Naive thymus-derived CD8-positive, alpha-beta T cell (primary cell): Measurements from ENCODE around the gene MBD3L3. TPM values are rescaled to one million over a fixed set of nuclear protein-coding genes. Genes with fewer than 3 reads are reported as not detected.

Experiments
- ATAC-seq, 2 donors: fragments of 150-1000 bp; cut with Tn5 transposase in 1 of 2; sonication (Bioruptor Pico), chemical (Tn5 transposase) in 1 of 2; 1 replicate in 1 of 2; 2 replicates in 1 of 2; pipeline ENCODE4 v1.10.0; 2021; ENCODE audit warnings: mild to moderate bottlenecking in 2 of 2, moderate library complexity in 2 of 2
- POLR2A ChIA-PET: fragments of 350-600 bp; sonication (Branson Sonifier 250); formaldehyde crosslinking; loops from one replicate; lab custom pipeline; 2021; ENCODE audit warnings: antibody characterized with exemption; lab: Charles Lee
- DNase-seq, 10 donors: peaks; one replicate each; pipeline versions ENCODE4 v3.0.0 to v3.0.0-alpha.2; 2020 to 2022
- H3K27ac Mint-ChIP-seq, 10 donors: one replicate each; pipeline ENCODE4 v1.8.0; 2020 to 2022; ENCODE audit warnings: mild to moderate bottlenecking in 10 of 10, mixed read lengths in 10 of 10, moderate library complexity in 4 of 10, inconsistent platforms in 1 of 10
- H3K27me3 Mint-ChIP-seq, 5 donors: one replicate each; pipeline ENCODE4 v1.8.0; 2021 to 2022; ENCODE audit warnings: mixed read lengths in 5 of 5
- H3K36me3 Mint-ChIP-seq, 3 donors: one replicate each; pipeline ENCODE4 v1.8.0; 2020 to 2022; ENCODE audit warnings: mixed read lengths in 3 of 3, mild to moderate bottlenecking in 2 of 3, inconsistent platforms in 1 of 3
- H3K4me1 Mint-ChIP-seq, 4 donors: one replicate each; pipeline ENCODE4 v1.8.0; 2021 to 2022; ENCODE audit warnings: mixed read lengths in 4 of 4
- H3K4me3 Mint-ChIP-seq, 10 donors: one replicate each; pipeline ENCODE4 v1.8.0; 2020 to 2022; ENCODE audit warnings: mild to moderate bottlenecking in 10 of 10, mixed read lengths in 10 of 10, moderate library complexity in 6 of 10, inconsistent platforms in 1 of 10
- H3K9me3 Mint-ChIP-seq, 9 donors: one replicate each; pipeline ENCODE4 v1.8.0; 2020 to 2022; ENCODE audit warnings: mixed read lengths in 9 of 9, mild to moderate bottlenecking in 3 of 9, inconsistent platforms in 1 of 9, moderate library complexity in 1 of 9
- polyA plus RNA-seq, 3 donors: library from polyadenylated mRNA; unstranded; fragments of 300-500 nt; fragmentation: Illumina TruSeq; gene quantifications; one replicate each; pipeline ENCODE4 v1.2.3, GENCODE V29; 2021
- total RNA-seq, 8 experiments: library from RNA in 2 of 8; stranded (reverse) in 2 of 8; gene quantifications; one replicate each; pipeline ENCODE4 v1.2.3 and lab custom pipeline; 2021 to 2026

The MBD3L3 gene
- total and polyA plus RNA-seq, 5 experiments from 2014 or later = not detected

DNA sequence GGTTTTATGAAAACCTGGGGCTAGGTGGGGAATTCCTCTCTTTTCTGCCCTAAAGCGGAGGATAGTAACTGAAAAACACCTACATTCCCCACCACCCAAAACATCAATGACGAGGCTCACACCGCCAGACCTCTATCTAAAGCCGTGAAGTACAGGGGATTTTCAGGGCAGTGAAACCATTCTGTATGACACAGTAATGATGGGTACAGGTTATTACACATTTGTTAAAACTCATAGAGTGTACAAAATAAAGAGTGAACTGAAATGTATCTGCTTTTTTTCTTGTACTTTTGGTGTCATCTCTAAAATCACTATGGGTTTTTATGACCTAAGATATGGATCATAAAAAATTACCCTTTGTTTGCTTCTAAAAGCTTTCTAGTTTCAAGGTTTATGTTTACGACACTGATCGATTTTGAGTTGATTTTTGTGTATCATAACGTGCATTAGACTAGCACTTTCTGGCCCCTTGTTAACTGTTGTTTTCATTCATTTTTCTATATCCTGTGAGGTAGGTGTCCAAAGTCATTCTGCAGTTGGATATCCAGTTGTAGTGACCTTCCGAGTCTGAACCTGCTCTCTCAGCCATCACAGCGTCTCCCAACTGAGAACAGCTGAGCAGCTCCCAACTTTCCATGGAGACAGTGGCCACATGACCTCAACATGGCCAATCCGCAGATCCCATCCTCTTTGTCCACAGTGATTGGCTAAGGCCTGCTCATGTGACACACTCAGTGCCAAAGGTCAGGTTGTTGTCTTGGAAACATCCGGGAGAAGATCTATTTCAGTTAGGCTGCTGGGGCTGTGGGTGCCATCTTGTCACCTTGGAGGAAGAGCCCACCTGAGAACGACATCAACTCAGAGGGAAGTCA is 47.5 kb downstream of the MBD3L3 start:
- POLR2A ChIA-PET = no interaction called here
- Mint-ChIP-seq H3K36me3 (no peaks in the 10 kb centered on the region), H3K9me3 (peaks cover 0 to 3% (median 0%) of the 10 kb centered on the region in 9 donors), H3K27me3 (no peaks in the 10 kb centered on the region), H3K4me3 (peak overlapping the region in 3 of 10 donors; percentile 14 to 24 (median 14)), H3K4me1 (peaks cover 11 to 56% (median 51%) of the 10 kb centered on the region in 4 donors), H3K27ac (peak overlapping the region in 3 of 10 donors; percentile 27 to 43 (median 31))
- no peak for DNase-seq
- no peak for ATAC-seq

DNA sequence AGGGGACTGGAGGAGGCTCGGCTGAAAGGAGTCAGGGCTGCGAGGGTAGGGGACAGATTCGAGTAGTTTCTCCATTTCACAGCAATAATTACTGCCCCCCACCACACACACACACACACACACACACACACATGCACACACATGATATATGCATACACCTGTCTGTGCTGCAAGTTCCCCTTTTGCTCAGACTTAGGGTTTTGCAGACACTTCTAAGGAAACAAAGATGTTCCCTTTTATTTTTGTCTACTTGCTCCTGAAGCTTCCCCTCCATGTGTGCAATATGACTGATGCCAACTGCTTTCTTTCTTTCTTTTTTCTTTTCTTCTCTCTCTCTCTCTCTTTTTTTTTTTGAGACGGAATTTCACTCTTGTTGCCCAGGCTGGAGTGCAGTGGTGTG is 50.6 kb downstream of the MBD3L3 start:
- Mint-ChIP-seq H3K4me1 (peaks cover 14 to 50% (median 46%) of the 10 kb centered on the region in 4 donors), H3K27ac (peak overlapping the region in 2 of 10 donors; percentile 43 to 66), H3K27me3 (no peaks in the 10 kb centered on the region), H3K36me3 (no peaks in the 10 kb centered on the region), H3K4me3 (peak overlapping the region in 6 of 10 donors; percentile 14 to 77 (median 30)), H3K9me3 (no peaks in the 10 kb centered on the region)
- POLR2A ChIA-PET = no interaction called here
- ATAC-seq = no peak
- DNase-seq = no peak

Other genes starting within 250 kb of the MBD3L3 start
- gene ADGRE1, start 171.1 kb downstream of the MBD3L3 start, total RNA-seq = 1 to 10 TPM; 2.3 to 2.8 TPM
- gene ADGRE1, start 171.1 kb downstream of the MBD3L3 start, polyA plus RNA-seq = 1 to 10 TPM in 1 of 3 donors, under 1 TPM in 2; 0.35 to 2.5 (median 0.55) TPM
- not detected for gene MBD3L2B, start 37.2 kb downstream of the MBD3L3 start, total RNA-seq
- not detected for gene MBD3L2B, start 37.2 kb downstream of the MBD3L3 start, polyA plus RNA-seq
- not detected for gene MBD3L5, start 28.1 kb downstream of the MBD3L3 start, total RNA-seq
- not detected for gene MBD3L5, start 28.1 kb downstream of the MBD3L3 start, polyA plus RNA-seq
- gene MBD3L4, start 18.5 kb downstream of the MBD3L3 start, total RNA-seq = not detected
- gene MBD3L4, start 18.5 kb downstream of the MBD3L3 start, polyA plus RNA-seq = not detected
- gene MBD3L2, start 9.4 kb downstream of the MBD3L3 start, total RNA-seq = not detected
- gene MBD3L2, start 9.4 kb downstream of the MBD3L3 start, polyA plus RNA-seq = not detected
- gene ZNF557, start 11.0 kb upstream of the MBD3L3 start, total RNA-seq = 10 to 100 TPM; 29.6 to 31.5 TPM
- 1 to 10 TPM; 4.4 to 7.5 (median 7.4) TPM for gene ZNF557, start 11.0 kb upstream of the MBD3L3 start, polyA plus RNA-seq
- 1 to 10 TPM in 1 of 2 experiments, under 1 TPM in 1; 0.60 to 1.4 TPM for gene INSR, start 235.7 kb upstream of the MBD3L3 start, total RNA-seq
- gene INSR, start 235.7 kb upstream of the MBD3L3 start, polyA plus RNA-seq = under 1 TPM in 2 of 3 donors, not detected in 1; 0.14 to 0.30 TPM